Fibroblast of skin of back (primary cell): ENCODE measurements around the gene RUVBL1.
A peak's percentile ranks its signal among the peaks of the same experiment; 100 is the strongest.

ENCODE experiments used
- DNase-seq: peaks from one replicate; pipeline ENCODE4 v3.0.0-alpha.2; 2013

RUVBL1 gene

GRCh38 chr3:128082546-128082945 is 41.1 kb downstream of the RUVBL1 start:
- DNase-seq = no peak

DNA sequence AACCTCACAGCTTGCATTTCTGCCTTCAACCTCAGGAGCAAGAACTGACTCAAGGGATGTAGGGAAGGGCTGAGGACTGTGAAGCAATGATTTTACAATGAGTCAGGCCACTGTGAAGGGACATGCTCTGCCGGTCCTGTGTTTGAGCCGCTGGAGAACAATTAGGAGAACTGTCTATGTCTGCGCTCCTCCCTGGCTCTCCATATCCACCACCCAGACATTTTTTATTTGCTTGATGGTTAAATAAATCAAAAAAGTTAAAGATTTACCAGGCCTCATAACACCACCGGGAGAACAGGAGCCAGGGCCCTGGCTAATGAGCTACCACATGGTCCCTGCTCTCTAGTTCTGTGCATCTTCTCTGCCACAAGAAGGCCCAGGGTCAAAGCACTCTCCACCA is 41.8 kb downstream of the RUVBL1 start:
- peak; percentile 61 for DNase-seq

- no peak for DNase-seq
Observed at GRCh38 chr3:128081226-128081625, 42.4 kb downstream of the RUVBL1 start.

DNA sequence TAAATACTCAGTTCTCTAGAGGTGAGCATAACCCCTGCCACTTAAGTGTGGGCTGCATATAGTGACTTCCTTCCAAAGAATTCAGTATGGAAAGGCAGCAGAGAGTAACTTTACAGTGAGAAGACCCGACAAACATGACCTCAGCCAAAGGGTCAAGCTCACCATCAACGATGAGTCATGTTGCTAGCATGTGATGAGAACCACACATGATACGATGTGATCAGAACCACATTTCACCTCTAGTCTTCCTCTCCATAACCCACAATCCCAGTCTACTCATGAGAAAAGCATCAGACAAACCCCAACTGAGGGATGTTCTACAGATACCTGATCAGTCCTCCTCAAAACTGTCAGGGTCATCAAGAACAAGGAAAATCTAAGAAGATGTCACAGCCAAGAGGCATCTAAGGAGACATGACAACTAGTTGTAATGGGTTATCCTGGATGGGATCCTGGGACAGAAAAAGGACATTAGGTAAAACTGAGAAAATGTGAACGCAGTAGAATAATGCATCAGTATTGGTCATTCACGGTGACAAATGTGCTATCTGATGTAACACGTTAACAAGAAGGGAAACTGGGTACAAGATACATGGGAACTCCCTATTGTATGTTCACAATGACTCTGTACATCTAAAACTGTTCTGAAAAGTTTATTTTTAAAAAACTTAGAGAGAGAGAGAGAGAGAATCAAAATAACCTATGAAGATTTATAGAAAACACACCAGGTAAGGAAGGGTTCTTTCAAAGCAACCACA is 43.1 kb downstream of the RUVBL1 start:
- DNase-seq = peak; percentile 92

GRCh38 chr3:128079823-128080222 is 43.8 kb downstream of the RUVBL1 start:
- no peak for DNase-seq

- no peak for DNase-seq
Observed at GRCh38 chr3:128078875-128079274, 44.7 kb downstream of the RUVBL1 start.

- no peak for DNase-seq
Observed at GRCh38 chr3:128078322-128078721, 45.3 kb downstream of the RUVBL1 start.

DNA sequence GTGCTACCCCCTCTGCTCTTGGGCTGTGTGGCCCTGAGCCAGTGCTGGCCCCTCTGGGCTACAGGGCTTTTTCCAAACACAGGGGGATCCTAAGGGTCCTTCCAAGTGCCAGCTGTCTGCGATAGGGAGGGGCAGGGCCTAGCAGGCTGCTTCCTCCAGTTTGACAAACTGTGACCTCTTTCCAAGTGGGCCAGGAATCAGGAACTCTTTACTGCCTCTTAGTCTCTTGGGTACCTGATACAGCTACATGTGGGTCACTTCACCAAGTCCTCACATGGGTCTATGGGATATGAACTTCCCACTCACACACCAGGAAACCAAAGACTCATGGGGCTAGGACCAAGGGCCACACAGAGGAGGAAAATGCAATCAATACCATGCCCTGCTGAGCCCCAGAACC is 45.9 kb downstream of the RUVBL1 start:
- DNase-seq = no peak

GRCh38 chr3:128077202-128077624 is 46.4 kb downstream of the RUVBL1 start:
- DNase-seq = no peak

DNA sequence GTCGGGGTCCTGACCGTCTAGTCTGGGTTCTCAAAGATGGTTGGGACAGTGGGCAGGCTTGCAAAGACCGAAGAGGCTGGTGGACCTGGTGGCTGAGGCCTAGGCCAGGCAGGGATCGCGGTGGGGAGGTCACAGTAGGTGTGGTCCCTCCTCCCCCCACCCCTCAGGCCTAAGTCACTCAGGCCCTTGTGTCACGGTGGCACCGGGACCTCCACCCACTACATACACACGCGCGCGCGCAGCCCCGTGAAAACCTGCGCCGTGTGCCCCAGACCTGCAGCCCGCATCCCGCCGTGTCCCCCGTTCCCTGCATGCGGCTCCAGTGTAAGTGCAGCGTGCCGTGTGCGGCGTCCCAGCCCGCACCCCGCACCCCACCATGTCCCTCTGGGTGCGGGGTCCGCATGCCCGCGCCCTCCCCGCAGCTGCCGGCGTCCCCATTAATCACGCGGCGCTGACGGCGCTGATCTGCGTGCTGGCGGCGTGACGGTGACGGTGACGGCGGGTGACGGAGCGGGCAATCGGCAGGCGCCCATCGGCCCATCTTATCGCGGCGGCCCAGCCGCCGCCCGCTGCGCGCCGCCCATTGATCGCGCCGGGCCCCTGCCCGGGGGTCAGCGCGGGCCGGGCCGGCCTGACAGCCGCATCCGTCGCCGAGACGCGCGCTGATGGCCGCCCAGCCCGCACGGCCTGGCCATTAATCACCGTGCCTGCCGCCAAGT is 47.0 kb downstream of the RUVBL1 start:
- DNase-seq = no peak

DNA sequence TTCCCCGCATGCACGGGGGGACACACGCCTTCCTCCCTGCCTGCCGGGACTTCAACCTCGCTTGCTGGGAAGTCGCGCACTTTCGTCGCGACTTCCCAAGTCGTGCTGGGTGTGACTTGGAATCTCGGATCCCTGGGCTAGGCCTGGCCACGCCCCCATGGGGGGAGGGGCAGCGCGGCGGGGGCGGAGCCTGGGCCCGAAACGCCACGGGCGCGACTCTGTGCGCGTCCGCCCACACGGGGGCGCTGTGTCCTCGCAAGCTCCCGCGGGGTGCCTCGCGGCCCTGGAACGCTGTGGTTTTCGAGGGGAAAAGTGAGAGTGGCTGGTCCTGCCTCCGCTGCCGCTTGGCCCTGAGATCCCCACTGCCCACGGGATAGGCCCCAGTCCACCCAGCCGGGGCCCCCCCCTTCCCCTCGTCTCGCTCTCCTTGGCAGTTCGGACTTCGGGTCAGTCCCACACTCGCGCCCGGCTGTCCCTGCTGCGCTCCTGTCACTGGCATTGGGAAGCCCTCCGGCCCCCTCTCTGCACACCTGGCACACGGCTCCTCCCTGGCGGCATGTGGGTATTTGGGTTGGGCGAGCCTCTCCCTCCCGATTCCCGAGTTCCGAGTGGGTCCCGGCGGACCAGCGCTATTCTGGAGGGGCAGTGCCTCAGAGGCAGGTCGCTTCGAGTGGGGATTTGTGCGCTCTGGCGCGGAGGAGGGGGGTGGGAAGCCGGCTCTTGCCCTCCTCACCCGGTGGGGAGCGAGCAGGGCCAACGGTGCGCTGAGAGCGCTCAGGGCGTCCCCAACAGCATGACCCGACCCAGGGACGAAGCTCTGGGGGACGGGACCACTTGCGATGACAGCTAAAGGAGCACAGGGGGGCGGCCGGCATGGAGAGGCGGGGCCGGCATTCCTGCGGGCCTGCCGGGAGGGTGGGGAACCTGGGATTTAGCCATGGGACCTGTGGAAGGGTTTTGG is 47.8 kb downstream of the RUVBL1 start:
- peak; percentile 80 for DNase-seq

DNA sequence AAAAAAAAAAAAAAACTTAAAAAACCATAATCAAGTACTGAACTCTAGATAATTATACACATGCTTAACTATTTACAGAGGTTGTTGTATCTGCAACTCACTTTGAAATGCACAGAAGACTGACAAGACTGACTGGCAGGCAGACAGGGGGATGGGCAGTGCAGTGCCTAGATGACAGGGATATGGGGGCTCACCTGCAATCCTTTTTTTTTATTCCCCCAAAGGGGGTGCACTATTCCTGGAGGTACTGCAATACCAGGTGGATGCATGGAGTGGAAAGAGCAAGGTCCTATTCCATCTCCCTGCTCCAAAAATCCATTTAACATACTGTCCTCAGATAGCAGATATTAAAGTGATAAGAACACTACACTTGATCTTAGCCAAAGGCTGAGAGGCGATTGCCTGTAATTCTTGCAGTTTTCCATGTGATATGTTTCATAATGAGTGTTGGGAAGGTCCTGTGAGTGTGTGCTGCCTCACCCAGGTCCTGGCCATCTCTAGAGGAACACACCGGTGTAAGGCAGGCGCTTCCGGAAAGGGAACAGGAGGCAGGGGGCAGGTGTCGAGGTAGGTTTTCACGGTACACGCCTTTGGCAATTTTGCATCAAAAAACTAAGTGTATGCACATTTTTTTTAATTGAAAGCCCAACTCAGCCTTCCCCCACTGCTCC is 48.6 kb downstream of the RUVBL1 start:
- no peak for DNase-seq

DNA sequence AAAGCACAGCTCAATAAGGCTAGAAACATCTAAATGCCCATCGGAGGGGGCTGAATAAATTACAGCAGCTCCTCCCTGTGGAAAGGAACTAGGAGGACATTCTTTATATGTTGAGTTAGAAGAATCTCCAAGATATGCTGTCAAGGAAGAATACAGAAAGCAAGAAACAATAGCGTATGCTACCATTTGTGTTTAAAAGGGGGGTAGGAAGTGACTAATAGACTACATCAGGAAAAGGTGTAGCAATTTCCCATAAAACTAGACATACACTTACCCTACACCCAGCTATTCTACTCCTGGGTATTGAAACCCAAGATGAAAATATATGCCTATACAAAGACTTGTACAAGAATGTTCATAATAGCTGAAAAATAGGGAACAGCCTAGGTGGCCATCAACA is 49.8 kb downstream of the RUVBL1 start:
- no peak for DNase-seq

- DNase-seq = no peak
Observed at GRCh38 chr3:128073185-128073725, 50.4 kb downstream of the RUVBL1 start.

GRCh38 chr3:128072454-128073184 is 51.0 kb downstream of the RUVBL1 start:
- DNase-seq = no peak

GRCh38 chr3:128071771-128072453 is 51.7 kb downstream of the RUVBL1 start:
- DNase-seq = no peak

GRCh38 chr3:128070898-128071591 is 52.6 kb downstream of the RUVBL1 start:
- no peak for DNase-seq

DNA sequence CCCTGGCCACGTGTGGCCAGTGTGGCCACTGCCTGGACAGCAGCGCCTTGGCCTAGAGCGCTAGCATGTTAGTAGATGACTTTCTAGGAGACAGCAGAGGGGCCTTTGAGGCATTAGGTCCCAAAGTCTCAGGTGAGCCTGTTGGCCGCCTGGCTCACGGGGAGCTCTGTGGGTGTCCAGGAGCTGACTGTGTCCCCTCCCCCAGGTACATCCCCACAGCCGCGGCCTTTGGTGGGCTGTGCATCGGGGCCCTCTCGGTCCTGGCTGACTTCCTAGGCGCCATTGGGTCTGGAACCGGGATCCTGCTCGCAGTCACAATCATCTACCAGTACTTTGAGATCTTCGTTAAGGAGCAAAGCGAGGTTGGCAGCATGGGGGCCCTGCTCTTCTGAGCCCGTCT is 54.3 kb downstream of the RUVBL1 start:
- no peak for DNase-seq

DNA sequence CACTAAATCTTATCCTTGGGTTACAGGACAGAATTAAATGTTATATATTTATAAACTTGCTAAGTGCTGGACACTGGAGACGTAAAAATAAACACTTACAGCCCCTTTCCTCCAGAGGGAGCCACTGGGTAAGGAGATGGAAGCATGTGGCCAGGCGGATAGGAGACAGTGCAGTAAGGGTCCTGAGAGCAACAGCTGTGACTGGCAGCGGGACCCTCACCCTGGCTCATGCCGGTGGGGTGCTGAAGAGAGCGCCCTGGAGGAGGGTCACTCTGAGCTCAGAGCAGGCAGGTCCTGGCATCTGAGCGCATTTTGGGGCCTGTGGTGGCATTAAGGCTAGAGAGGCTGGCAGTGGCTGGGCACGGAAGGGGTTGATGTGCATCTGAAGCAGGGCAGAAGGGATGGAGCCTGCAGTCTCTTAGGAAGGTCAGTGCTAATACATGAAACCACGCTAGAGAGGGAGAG is 55.4 kb downstream of the RUVBL1 start:
- DNase-seq = peak; percentile 62

DNA sequence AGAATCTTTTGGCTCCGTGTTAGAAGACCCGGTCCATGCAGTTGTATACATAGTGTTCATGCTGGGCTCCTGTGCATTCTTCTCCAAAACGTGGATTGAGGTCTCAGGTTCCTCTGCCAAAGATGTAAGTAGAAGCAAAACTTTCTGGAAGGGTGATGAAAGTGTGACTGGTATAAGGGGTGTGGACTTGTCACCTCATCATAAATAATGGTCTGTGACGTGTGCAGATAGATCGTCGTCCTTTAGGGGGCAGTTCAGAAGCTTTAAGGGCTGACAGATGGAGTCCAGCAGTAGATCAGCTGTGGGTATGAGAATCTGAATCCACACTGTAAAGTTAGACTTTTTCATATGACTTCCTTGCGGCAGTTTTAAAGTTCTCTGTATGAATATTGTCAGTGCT is 56.1 kb downstream of the RUVBL1 start:
- DNase-seq = peak; percentile 36
